Ishikawa (cell line): ENCODE measurements around the gene VASN.

Experiments used
- CEBPB ChIP-seq: IDR thresholded peaks from 2 replicates; pipeline ENCODE4 v1.6.1; 2012
- CREB1 ChIP-seq: IDR thresholded peaks from 2 replicates; pipeline ENCODE4 v1.6.1; 2012; ENCODE audit warnings: low read depth
- EGR1 ChIP-seq: IDR thresholded peaks from 2 replicates; pipeline ENCODE4 v1.6.1; 2012
- EP300 ChIP-seq: IDR thresholded peaks from 2 replicates; pipeline ENCODE4 v1.6.1; 2012; ENCODE audit warnings: borderline replicate concordance
- FOXM1 ChIP-seq: IDR thresholded peaks from 2 replicates; pipeline ENCODE4 v1.6.1; 2012; ENCODE audit warnings: low read depth, borderline replicate concordance
- NFIC ChIP-seq: IDR thresholded peaks from 2 replicates; pipeline ENCODE4 v1.6.1; 2012
- RAD21 ChIP-seq: IDR thresholded peaks from 2 replicates; pipeline ENCODE4 v1.6.1; 2012; ENCODE audit warnings: low read depth
- TAF1 ChIP-seq: IDR thresholded peaks from 2 replicates; pipeline ENCODE4 v1.6.1; 2012; ENCODE audit warnings: low read depth, mild to moderate bottlenecking
- TCF12 ChIP-seq: IDR thresholded peaks from 2 replicates; pipeline ENCODE4 v1.6.1; 2012; ENCODE audit warnings: low read depth
- TEAD4 ChIP-seq: IDR thresholded peaks from 2 replicates; pipeline ENCODE4 v1.6.1; 2012
- YY1 ChIP-seq: IDR thresholded peaks from 2 replicates; pipeline ENCODE4 v1.6.1; 2012; ENCODE audit warnings: low read depth
- ZBTB7A ChIP-seq: IDR thresholded peaks from 2 replicates; pipeline ENCODE4 v1.6.1; 2012; ENCODE audit warnings: low read depth
- TF ChIP-seq, protein P1 (sequence below): IDR thresholded peaks from 2 replicates; pipeline ENCODE4 v1.6.1; 2012
- TF ChIP-seq, protein P2 (sequence below): IDR thresholded peaks from 2 replicates; pipeline ENCODE4 v1.6.1; 2012
- TF ChIP-seq, protein P3 (sequence below): IDR thresholded peaks from 2 replicates; pipeline ENCODE4 v1.6.1; 2012; ENCODE audit warnings: low read depth, mild to moderate bottlenecking

The VASN gene

DNA sequence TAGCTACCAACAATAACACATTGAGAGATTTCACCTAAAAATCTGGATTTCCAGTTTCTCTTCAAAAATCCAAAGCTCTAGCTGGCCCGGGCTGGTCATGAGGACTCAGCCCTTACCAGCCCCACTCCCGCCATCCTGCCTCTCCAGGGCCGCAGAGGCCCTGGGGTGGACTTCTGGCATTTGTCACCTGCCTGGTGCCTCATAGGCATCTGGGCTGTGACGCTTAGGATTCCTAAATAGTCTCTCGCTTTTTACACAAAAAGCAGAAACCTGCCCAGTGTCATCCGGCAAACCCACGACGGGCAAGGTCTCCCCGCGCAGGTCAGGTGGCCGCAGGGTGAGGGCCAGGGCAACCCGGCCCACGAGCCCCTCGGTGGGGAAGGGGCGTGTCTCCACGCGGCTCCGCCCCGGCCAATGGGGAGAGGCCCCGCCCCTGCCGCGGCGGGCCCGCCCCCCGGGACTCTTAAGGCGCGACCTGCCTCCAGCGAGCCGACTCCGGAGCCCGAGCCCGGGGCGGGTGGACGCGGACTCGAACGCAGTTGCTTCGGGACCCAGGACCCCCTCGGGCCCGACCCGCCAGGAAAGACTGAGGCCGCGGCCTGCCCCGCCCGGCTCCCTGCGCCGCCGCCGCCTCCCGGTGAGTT is at the start of gene VASN:
TSS of gene VASN (plus strand) at position 492 of the 644 bp plus-strand sequence. CDS start 9,030 bp downstream, outside the sequence.
- TF ChIP-seq TAF1: peak; percentile 83
- TF ChIP-seq TCF12: no peak; the same call in 1 of the 2 replicates
- TF ChIP-seq, protein P1, sequence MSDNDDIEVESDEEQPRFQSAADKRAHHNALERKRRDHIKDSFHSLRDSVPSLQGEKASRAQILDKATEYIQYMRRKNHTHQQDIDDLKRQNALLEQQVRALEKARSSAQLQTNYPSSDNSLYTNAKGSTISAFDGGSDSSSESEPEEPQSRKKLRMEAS: peak; percentile 6; the same call in 1 of the 2 replicates
- TF ChIP-seq YY1: peak; percentile 45; the same call in 1 of the 2 replicates
- TF ChIP-seq, protein P2, sequence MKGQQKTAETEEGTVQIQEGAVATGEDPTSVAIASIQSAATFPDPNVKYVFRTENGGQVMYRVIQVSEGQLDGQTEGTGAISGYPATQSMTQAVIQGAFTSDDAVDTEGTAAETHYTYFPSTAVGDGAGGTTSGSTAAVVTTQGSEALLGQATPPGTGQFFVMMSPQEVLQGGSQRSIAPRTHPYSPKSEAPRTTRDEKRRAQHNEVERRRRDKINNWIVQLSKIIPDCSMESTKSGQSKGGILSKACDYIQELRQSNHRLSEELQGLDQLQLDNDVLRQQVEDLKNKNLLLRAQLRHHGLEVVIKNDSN: peak; percentile 45
- TF ChIP-seq, protein P3, sequence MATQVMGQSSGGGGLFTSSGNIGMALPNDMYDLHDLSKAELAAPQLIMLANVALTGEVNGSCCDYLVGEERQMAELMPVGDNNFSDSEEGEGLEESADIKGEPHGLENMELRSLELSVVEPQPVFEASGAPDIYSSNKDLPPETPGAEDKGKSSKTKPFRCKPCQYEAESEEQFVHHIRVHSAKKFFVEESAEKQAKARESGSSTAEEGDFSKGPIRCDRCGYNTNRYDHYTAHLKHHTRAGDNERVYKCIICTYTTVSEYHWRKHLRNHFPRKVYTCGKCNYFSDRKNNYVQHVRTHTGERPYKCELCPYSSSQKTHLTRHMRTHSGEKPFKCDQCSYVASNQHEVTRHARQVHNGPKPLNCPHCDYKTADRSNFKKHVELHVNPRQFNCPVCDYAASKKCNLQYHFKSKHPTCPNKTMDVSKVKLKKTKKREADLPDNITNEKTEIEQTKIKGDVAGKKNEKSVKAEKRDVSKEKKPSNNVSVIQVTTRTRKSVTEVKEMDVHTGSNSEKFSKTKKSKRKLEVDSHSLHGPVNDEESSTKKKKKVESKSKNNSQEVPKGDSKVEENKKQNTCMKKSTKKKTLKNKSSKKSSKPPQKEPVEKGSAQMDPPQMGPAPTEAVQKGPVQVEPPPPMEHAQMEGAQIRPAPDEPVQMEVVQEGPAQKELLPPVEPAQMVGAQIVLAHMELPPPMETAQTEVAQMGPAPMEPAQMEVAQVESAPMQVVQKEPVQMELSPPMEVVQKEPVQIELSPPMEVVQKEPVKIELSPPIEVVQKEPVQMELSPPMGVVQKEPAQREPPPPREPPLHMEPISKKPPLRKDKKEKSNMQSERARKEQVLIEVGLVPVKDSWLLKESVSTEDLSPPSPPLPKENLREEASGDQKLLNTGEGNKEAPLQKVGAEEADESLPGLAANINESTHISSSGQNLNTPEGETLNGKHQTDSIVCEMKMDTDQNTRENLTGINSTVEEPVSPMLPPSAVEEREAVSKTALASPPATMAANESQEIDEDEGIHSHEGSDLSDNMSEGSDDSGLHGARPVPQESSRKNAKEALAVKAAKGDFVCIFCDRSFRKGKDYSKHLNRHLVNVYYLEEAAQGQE: no peak
- peak; percentile 95 for TF ChIP-seq ZBTB7A

DNA sequence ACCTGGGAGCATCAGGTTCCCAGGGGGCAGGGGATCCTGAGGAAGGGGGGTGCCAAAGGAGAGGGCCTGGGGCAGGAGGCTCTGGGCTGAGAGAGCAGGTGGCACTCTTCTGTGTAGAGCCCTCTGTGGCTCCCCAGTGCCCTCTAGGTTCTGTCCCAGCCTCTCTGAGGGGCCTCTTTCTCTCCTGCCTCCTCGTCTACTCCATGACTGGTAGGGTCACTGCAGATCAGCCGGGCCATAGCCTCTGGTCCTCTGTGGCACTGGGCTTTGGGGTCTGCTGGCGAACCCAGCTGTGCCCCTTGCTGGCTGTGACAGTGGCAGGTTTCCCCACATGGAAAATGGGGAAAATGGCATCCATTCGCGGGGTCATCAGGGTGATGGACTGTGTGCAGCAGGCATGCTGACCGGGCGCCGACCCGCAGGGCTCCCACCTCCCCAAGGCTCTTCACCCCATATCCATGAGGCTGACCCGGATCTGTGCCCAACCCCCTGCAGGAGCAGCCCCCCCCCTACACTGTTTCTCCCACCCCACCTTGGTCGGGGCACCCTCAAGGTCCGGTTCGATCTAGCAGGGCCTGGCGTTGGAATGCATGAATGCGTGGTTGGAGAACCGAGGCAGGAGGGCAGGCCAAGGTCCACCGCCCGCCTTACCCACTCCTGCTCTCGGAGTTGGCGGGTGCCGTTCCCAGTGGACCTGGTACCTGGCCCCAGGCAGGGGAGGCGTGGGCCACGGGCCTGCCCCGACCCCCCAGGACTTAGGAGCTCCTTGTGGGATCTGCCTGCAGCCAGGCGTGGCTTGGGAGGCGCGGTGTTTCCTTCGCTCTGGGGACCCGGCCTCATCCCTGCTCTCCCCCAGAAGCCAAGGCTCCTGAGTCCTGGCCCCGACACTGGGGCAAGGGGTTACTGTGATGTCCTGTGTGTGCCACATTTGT is 49.3 kb upstream of the VASN start:
- TF ChIP-seq, protein P1: no peak
- TF ChIP-seq ZBTB7A: 0 out of 2 replicates have a peak, but pooled peaks have one; percentile 17

DNA sequence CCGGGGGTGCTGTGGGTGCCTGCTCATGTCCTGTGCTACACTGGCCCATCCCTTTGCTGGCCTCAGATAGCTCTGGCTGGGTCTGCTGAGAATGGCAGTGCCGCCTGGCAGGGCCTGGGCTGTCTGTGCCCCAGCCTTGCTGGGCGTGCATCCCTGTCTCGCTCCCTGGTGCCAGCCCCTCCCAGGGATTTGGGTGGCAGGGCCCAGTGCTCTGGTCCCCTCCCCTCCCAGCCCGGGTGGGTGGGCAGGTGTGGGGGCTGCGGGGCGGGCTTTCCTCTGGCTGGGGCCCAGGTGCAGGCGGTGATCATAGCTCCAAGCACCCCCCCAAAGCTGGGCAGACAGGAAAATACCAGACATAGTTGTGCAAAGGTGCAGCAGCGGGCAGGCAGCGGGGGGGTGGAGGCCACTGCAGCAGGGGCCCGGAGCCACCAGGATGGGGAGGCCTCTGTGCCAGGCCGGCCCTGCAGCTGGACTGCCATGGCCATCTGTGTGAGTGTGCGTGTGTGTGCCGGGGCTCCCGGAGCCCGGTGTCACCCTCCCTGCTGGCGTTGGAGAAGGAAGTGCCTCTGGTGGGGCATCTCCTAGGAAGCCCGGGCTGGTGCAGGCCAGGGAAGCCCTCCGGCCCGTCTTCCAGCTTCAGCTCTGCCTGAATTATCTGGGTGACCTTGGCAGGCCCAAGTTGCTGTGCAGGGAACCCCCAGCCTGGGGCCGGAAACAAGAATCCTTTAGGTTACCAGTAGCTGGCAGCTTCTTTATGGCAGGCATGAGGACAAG is 48.4 kb upstream of the VASN start:
- TF ChIP-seq EGR1: 0 out of 2 replicates have a peak, but pooled peaks have one; percentile 23
- peak; percentile 39; the same call in 1 of the 2 replicates for TF ChIP-seq CEBPB
- peak; percentile 86 for TF ChIP-seq NFIC
- TF ChIP-seq ZBTB7A: peak; percentile 83; the same call in 1 of the 2 replicates
- TF ChIP-seq, protein P2: no peak
- TF ChIP-seq, protein P3: no peak
- peak; percentile 55 for TF ChIP-seq TAF1
- TF ChIP-seq YY1: no peak; the same call in none of the 2 replicates
- TF ChIP-seq CREB1: no peak
- no peak; the same call in 1 of the 2 replicates for TF ChIP-seq FOXM1
- TF ChIP-seq RAD21: no peak
- TF ChIP-seq EP300: peak; percentile 87
- TF ChIP-seq, protein P1: peak; percentile 33; the same call in 1 of the 2 replicates
- peak; percentile 97 for TF ChIP-seq TEAD4
- peak; percentile 87 for TF ChIP-seq TCF12

DNA sequence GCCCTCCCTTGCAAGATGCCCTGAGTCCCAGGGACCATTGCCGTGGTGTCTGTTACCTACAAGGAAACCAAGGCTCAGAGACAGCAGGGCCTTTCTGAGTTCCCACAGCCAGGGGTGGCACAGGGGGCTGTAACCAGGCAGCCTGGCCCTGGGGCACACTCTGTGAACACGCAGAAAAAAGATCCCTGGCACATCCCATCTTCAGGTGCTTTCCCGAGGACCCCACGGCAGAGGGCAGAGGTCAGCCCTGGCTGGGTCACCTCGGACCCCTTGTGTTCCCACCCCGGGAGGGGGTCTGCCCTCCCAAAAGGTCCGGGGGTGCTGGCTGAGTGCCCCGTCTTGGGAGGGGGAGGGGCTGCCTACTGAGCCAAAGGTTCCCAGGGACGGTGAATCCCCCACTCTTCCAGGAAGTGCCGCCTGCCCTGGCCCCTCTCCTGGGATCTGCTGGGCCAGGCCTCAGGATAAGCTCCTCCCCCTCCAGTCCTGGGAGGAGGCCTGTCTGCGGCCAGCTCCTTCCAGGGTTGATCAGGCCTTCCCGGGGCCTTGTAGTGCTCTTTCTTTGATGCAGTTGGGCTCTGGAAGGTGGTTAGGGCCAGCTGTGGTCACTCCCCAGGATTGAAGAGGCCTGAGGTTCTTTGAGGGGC is 47.7 kb upstream of the VASN start:
- TF ChIP-seq CREB1 (no peak), ZBTB7A (no peak; the same call in 1 of the 2 replicates), FOXM1 (no peak), YY1 (no peak), EP300 (no peak), CEBPB (no peak), TCF12 (no peak), TAF1 (no peak), RAD21 (no peak), TEAD4 (no peak), EGR1 (no peak)
- TF ChIP-seq, protein P3: no peak
- TF ChIP-seq, protein P2: no peak
- TF ChIP-seq, protein P1: no peak
